GM06990 (cell line): ENCODE results near the gene PPP1R15B.

ENCODE experiments used
- DNase-seq: peaks from one replicate; pipeline ENCODE4 v3.0.0-alpha.2; 2011; ENCODE audit not compliant: insufficient read length; ENCODE audit errors: extremely low read depth
- H3K27me3 ChIP-seq: replicated peaks from 2 replicates; pipeline ENCODE4 v1.6.0; 2011; ENCODE audit warnings: low read length; ENCODE audit not compliant: control insufficient read depth, insufficient read depth
- H3K36me3 ChIP-seq: 2 replicates; pipeline ENCODE4 v1.5.1; 2011; ENCODE audit warnings: low read length; ENCODE audit not compliant: control insufficient read depth, insufficient read depth
- H3K4me3 ChIP-seq: replicated peaks from 2 replicates; pipeline ENCODE4 v1.5.1; 2011; ENCODE audit warnings: low read depth, mild to moderate bottlenecking, control low read depth, low read length
- TF ChIP-seq, protein P1 (sequence below): IDR thresholded peaks from 2 replicates; pipeline ENCODE4 v1.5.1; 2011; ENCODE audit warnings: low read length, control low read depth, mild to moderate bottlenecking, inconsistent platforms; ENCODE audit not compliant: insufficient read depth, poor library complexity, severe bottlenecking

Gene PPP1R15B

DNA sequence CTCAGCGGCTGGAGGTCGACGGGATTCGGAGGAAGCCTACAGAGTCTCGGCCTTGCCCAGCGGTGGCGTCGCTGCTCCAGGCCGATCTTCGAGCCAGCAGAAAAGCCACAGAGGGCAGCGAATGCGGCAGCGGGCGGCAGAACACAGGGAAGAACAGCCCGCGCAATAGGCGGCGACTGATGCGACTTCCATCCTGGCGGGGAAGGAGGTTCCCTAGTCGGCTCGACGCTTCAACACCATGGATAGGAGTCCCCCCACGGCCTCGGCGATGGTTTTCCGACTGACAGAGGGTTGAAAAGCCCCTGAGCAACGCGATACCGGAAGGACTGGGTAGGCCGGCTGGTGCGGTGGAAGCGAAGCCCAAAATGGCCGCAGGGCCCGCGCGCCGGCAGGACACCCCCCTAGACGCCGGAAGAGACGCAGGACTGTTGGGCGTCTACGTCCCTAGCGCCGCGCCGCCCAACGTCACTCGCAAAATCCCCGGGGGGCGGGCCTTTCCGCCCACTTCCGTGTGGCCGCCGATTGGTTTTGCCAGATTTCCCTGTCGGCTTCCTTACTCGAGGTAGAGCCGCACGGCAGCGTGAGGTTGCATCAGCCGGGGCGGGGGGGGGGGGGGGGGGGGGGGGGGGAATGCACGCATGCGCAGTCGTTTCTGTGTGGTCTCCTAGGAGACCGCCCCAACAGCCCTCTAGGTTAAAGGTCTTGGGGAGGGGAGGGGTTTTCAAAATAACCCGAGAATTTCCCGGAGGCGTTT lies at the start of gene PPP1R15B:
PPP1R15B (minus strand) TSS at position 367 of the 754 bp plus-strand sequence. CDS start 406 bp downstream, outside the sequence.
- Histone ChIP-seq H3K36me3 (no peaks in the 10 kb centered on the region), H3K4me3 (peak within 1 kb of the TSS; percentile 97), H3K27me3 (no peaks in the 10 kb centered on the region)
- TF ChIP-seq, protein P1, sequence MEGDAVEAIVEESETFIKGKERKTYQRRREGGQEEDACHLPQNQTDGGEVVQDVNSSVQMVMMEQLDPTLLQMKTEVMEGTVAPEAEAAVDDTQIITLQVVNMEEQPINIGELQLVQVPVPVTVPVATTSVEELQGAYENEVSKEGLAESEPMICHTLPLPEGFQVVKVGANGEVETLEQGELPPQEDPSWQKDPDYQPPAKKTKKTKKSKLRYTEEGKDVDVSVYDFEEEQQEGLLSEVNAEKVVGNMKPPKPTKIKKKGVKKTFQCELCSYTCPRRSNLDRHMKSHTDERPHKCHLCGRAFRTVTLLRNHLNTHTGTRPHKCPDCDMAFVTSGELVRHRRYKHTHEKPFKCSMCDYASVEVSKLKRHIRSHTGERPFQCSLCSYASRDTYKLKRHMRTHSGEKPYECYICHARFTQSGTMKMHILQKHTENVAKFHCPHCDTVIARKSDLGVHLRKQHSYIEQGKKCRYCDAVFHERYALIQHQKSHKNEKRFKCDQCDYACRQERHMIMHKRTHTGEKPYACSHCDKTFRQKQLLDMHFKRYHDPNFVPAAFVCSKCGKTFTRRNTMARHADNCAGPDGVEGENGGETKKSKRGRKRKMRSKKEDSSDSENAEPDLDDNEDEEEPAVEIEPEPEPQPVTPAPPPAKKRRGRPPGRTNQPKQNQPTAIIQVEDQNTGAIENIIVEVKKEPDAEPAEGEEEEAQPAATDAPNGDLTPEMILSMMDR: no peak
- peak; percentile 99 for DNase-seq

DNA sequence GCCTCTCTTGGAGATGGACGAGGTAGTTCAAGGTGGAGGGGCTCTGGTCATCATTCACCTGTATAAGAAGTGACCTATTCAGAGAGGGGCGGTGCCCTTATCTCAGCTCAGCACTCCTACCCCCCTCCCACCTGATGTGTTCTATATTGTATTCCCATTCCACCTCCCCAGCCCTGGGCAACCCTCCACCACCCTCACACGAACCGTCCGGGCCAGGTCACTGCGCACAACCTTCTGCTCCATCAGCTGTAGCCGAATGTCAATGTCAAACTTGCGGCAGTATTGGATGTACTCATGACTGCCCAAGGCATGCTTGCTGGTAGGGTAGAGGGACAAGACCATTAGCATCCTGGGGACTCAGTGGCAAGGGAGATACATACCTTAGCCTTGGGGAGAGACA lies 48.7 kb upstream of the PPP1R15B start:
- peaks cover 6% of the 10 kb centered on the region for H3K36me3 ChIP-seq
- no peak overlapping the region for H3K4me3 ChIP-seq
- H3K27me3 ChIP-seq: no peaks in the 10 kb centered on the region
- TF ChIP-seq, protein P1: no peak
- no peak for DNase-seq

DNA sequence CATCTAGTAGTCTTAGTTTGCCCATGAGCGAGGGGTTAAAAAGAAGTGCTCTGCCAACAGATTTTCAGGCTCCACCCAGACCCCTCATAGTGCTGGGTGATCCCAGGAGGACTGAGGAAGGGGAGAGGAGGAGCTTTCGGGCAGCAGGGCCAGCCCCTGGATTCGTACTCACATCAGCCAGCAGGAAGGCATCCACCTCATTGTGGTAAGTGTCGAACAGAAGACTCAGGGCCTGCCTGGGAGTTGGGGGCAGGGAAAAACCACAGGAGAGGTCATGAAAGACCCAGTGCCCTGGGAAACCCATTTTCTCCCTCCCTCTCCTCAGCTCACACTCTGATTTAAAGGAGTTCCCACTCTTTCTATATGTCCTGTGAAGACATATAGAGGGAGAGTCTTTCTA lies 48.1 kb upstream of the PPP1R15B start:
- Histone ChIP-seq H3K4me3 (no peak overlapping the region), H3K36me3 (peaks cover 6% of the 10 kb centered on the region), H3K27me3 (no peaks in the 10 kb centered on the region)
- DNase-seq: no peak
- TF ChIP-seq, protein P1: no peak

DNA sequence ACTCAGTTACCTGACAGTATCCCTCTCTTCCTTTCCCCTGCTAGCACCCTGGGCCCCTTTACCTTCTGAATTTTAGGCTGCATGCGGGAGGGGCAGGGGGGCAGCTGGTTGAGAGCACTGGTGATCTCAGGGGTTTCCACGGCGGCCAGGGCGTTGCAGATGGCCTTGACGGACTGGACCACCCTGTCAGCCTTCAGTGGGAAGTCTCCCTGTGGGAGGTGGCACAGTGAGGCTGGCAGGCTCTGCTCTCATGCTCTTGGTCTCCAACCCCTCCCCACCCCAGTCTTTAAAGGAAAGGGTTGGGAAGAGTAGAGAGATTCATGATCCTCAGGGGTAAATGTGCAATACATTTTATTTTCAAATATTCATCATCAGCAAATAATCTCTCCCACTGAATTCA lies 46.0 kb upstream of the PPP1R15B start:
- DNase-seq: no peak
- peaks cover 5% of the 10 kb centered on the region for H3K36me3 ChIP-seq
- TF ChIP-seq, protein P1: no peak

DNA sequence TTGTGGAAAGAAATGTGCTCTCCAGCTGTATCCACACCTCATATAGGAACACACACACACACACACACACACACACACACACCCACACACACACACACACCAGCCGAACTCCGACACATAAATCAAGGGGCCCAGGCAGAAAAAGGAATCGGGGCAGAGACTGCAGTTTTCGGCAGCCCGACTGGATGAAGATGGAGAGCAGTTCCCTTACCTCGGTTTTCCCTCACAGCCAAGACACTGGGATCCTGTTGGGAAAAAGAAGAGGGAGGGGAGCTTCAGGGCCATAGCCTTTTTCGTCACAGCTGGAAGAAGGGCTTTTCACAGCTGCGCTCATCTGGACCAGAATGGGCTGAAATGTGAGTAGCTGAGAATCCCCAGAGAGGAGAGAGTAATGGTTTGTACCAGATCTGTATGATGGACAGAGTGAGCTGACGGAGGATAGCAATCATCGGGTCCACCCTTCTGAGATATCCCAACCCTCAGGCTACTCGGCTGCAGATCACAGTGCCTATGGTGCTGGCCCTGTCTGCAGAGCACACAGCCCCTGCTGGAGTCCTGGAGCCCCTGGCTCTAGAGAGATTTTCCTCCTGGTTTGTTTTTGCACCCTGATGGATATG lies 45.3 kb upstream of the PPP1R15B start:
- Histone ChIP-seq H3K36me3 (peaks cover 5% of the 10 kb centered on the region), H3K4me3 (no peak overlapping the region), H3K27me3 (no peaks in the 10 kb centered on the region)
- TF ChIP-seq, protein P1: no peak
- DNase-seq: no peak

More for the DNA sequence above, 46.0 kb upstream of the PPP1R15B start:
- no peak overlapping the region for H3K4me3 ChIP-seq
- H3K27me3 ChIP-seq: no peaks in the 10 kb centered on the region
